Neutrophil (primary cell): ENCODE measurements around the gene VPS26A.
A peak's percentile ranks its signal among the peaks of the same experiment; 100 is the strongest.

Experiments
- H3K27ac ChIP-seq: fragments of 200-600 bp; sonication (generic); 2 replicates; pipeline ENCODE4 v1.5.1; 2016; ENCODE audit warnings: mild to moderate bottlenecking, moderate library complexity
- H3K27me3 ChIP-seq: fragments of 200-600 bp; sonication (generic); 2 replicates; pipeline ENCODE4 v1.6.0; 2016; ENCODE audit warnings: mild to moderate bottlenecking
- H3K36me3 ChIP-seq: fragments of 200-600 bp; sonication (generic); 2 replicates; pipeline ENCODE4 v1.5.1; 2017
- H3K4me1 ChIP-seq, 2 experiments: fragments of 200-600 bp in 1 of 2; sonication (generic) in 1 of 2; 1 replicate in 1 of 2; 2 replicates in 1 of 2; pipeline versions ENCODE4 v1.5.1 to v1.6.1; 2013 to 2016; ENCODE audit warnings: low read depth in 1 of 2, low read length in 1 of 2, mild to moderate bottlenecking in 1 of 2, moderate library complexity in 1 of 2; ENCODE audit not compliant: control insufficient read depth in 1 of 2, insufficient read depth in 1 of 2
- H3K4me3 ChIP-seq, 2 experiments: fragments of 200-600 bp in 1 of 2; sonication (generic) in 1 of 2; 1 replicate in 1 of 2; 2 replicates in 1 of 2; pipeline ENCODE4 v1.5.1; 2013 to 2016; ENCODE audit warnings: low read depth in 1 of 2, low read length in 1 of 2, mild to moderate bottlenecking in 1 of 2, moderate library complexity in 1 of 2
- H3K9me3 ChIP-seq: fragments of 200-600 bp; sonication (generic); 2 replicates; pipeline ENCODE4 v1.5.1; 2016
- CTCF ChIP-seq: fragments of 200-600 bp; sonication (generic); IDR thresholded peaks from 2 replicates; pipeline ENCODE4 v1.5.1; 2016; ENCODE audit warnings: antibody characterized with exemption

VPS26A gene

GRCh38 chr10:69123747-69124562 is at the start of gene VPS26A:
Gene VPS26A (plus strand): TSS chr10:69124178. CDS start chr10:69124278, 100 bp downstream.
- peak within 1 kb of the TSS; percentile 99 for H3K27ac ChIP-seq
- TF ChIP-seq CTCF = peak; percentile 65
- no peaks in the 10 kb centered on the region for H3K9me3 ChIP-seq
- no peaks in the 10 kb centered on the region for H3K36me3 ChIP-seq
- H3K4me1 ChIP-seq = peaks cover 22 to 27% of the 10 kb centered on the region in 2 experiments
- H3K4me3 ChIP-seq = peak within 1 kb of the TSS; percentile 88 to 89
- H3K27me3 ChIP-seq = no peaks in the 10 kb centered on the region

- Histone ChIP-seq H3K27me3 (no peaks in the 10 kb centered on the region), H3K4me1 (peaks cover 59 to 64% of the 10 kb centered on the region in 2 experiments), H3K4me3 (no peak overlapping the region), H3K27ac (peak overlapping the region; percentile 64), H3K9me3 (no peaks in the 10 kb centered on the region), H3K36me3 (no peaks in the 10 kb centered on the region)
- TF ChIP-seq CTCF = no peak
Observed at GRCh38 chr10:69074532-69074931, 49.4 kb upstream of the VPS26A start.

GRCh38 chr10:69075431-69075830 is 48.5 kb upstream of the VPS26A start:
- Histone ChIP-seq H3K27me3 (no peaks in the 10 kb centered on the region), H3K36me3 (no peaks in the 10 kb centered on the region), H3K4me3 (no peak overlapping the region), H3K27ac (peak overlapping the region; percentile 64), H3K9me3 (no peaks in the 10 kb centered on the region), H3K4me1 (peaks cover 59 to 64% of the 10 kb centered on the region in 2 experiments)
- TF ChIP-seq CTCF = no peak

GRCh38 chr10:69078311-69078710 is 45.7 kb upstream of the VPS26A start:
- H3K4me1 ChIP-seq = peaks cover 48 to 52% of the 10 kb centered on the region in 2 experiments
- H3K27me3 ChIP-seq = no peaks in the 10 kb centered on the region
- H3K4me3 ChIP-seq = no peak overlapping the region
- no peaks in the 10 kb centered on the region for H3K36me3 ChIP-seq
- peak overlapping the region; percentile 54 for H3K27ac ChIP-seq
- TF ChIP-seq CTCF = no peak
- H3K9me3 ChIP-seq = no peaks in the 10 kb centered on the region

- Histone ChIP-seq H3K27ac (peak overlapping the region; percentile 69), H3K36me3 (no peaks in the 10 kb centered on the region), H3K9me3 (no peaks in the 10 kb centered on the region), H3K4me1 (peaks cover 43 to 45% of the 10 kb centered on the region in 2 experiments), H3K4me3 (peak overlapping the region in 1 of 2 experiments; percentile 14), H3K27me3 (no peaks in the 10 kb centered on the region)
- no peak for TF ChIP-seq CTCF
Observed at GRCh38 chr10:69080226-69080625, 43.8 kb upstream of the VPS26A start.
